B cell (primary cell): ENCODE measurements around the gene CAP2. TPM values are rescaled to one million over a fixed set of nuclear protein-coding genes. Genes with fewer than 3 reads are reported as not detected.
"Not testable (repeated sequence)": the region's sequence is repeated elsewhere in the genome, so short reads cannot be mapped to it uniquely, and the experiment has no call there.

ENCODE experiments used
- ATAC-seq: fragments of 200-7000 bp; cut with Tn5 transposase; one replicate; pipeline ENCODE4 v1.10.0; 2021; ENCODE audit warnings: low read depth, mild to moderate bottlenecking, moderate number of reproducible peaks, moderate library complexity
- CTCF ChIA-PET: fragments of 350-600 bp; sonication (Branson Sonifier 250); formaldehyde crosslinking; loops from one replicate; lab custom pipeline; 2021; ENCODE audit warnings: antibody characterized with exemption, inconsistent platforms; lab: Charles Lee
- POLR2A ChIA-PET: fragments of 350-600 bp; sonication (Branson Sonifier 250); formaldehyde crosslinking; loops from one replicate; lab custom pipeline; 2021; ENCODE audit warnings: antibody characterized with exemption; lab: Charles Lee
- DNase-seq: peaks from one replicate; pipeline ENCODE4 v3.0.0; 2013
- H2AFZ ChIP-seq: 2 replicates; pipeline ENCODE4 v1.6.1; 2012; ENCODE audit warnings: mild to moderate bottlenecking, low read depth, low read length; ENCODE audit not compliant: insufficient read depth, poor library complexity, severe bottlenecking
- H3K27ac ChIP-seq, 2 donors: 1 replicate in 1 of 2; 2 replicates in 1 of 2; pipeline ENCODE4 v1.5.1; 2012 to 2013; ENCODE audit warnings: low read length in 2 of 2, mild to moderate bottlenecking in 2 of 2, moderate library complexity in 1 of 2
- H3K27me3 ChIP-seq, 4 experiments: fragments of 200-600 bp in 1 of 4; sonication (generic) in 1 of 4; replicated peaks in 1 of 4; 1 replicate in 2 of 4; 2 replicates in 2 of 4; pipeline versions ENCODE4 v1.6.1 to v1.7.0; 2013 to 2016; ENCODE audit warnings: low read length in 3 of 4, mild to moderate bottlenecking in 2 of 4, mixed read lengths in 1 of 4, moderate library complexity in 1 of 4; ENCODE audit not compliant: insufficient read depth in 4 of 4, control insufficient read depth in 3 of 4; ENCODE audit errors: control extremely low read depth in 1 of 4
- H3K36me3 ChIP-seq, 2 experiments: replicated peaks in 1 of 2; 1 replicate in 1 of 2; 2 replicates in 1 of 2; pipeline versions ENCODE4 v1.6.1 to v1.7.1; 2013; ENCODE audit warnings: low read length in 1 of 2; ENCODE audit not compliant: insufficient read depth in 2 of 2, control insufficient read depth in 1 of 2; ENCODE audit errors: control extremely low read depth in 1 of 2, extremely low read depth in 1 of 2
- H3K4me1 ChIP-seq, 2 donors: fragments of 200-600 bp in 1 of 2; sonication (generic) in 1 of 2; 1 replicate in 1 of 2; 2 replicates in 1 of 2; pipeline versions ENCODE4 v1.5.1 to v1.6.1; 2013 to 2017; ENCODE audit warnings: low read length in 2 of 2; ENCODE audit not compliant: control insufficient read depth in 2 of 2, insufficient read depth in 2 of 2
- H3K4me2 ChIP-seq: replicated peaks from 2 replicates; pipeline ENCODE3; 2012; ENCODE audit warnings: mild to moderate bottlenecking, low read depth, low read length; ENCODE audit not compliant: poor library complexity, severe bottlenecking
- H3K4me3 ChIP-seq, 5 experiments: fragments of 200-600 bp in 1 of 5; sonication (generic) in 1 of 5; 1 replicate in 3 of 5; 2 replicates in 2 of 5; pipeline versions ENCODE4 v1.5.1 to v1.7.0; 2011 to 2016; ENCODE audit warnings: low read length in 4 of 5, mild to moderate bottlenecking in 4 of 5, low read depth in 2 of 5, control low read depth in 1 of 5, moderate library complexity in 1 of 5; ENCODE audit not compliant: insufficient read depth in 1 of 5; ENCODE audit errors: control extremely low read depth in 1 of 5, extremely low read depth in 1 of 5
- H3K79me2 ChIP-seq: fragments of 200-600 bp; sonication (generic); one replicate; pipeline ENCODE4 v1.6.0; 2016; ENCODE audit warnings: low read length; ENCODE audit not compliant: control insufficient read depth, insufficient read depth
- H3K9ac ChIP-seq: fragments of 200-600 bp; sonication (generic); 2 replicates; pipeline ENCODE4 v1.6.1; 2017; ENCODE audit warnings: mild to moderate bottlenecking, low read length, moderate library complexity
- H3K9me3 ChIP-seq, 3 donors: one replicate each; pipeline versions ENCODE4 v1.6.1 to v1.7.1; 2013; ENCODE audit warnings: low read length in 2 of 3; ENCODE audit not compliant: control insufficient read depth in 2 of 3, insufficient read depth in 1 of 3; ENCODE audit errors: control extremely low read depth in 1 of 3
- H4K20me1 ChIP-seq: 2 replicates; pipeline ENCODE4 v1.6.0; 2012; ENCODE audit warnings: mild to moderate bottlenecking, low read length; ENCODE audit not compliant: insufficient read depth, control insufficient read depth, poor library complexity, severe bottlenecking
- H3K27ac Mint-ChIP-seq: one replicate; pipeline ENCODE4 v1.8.0; 2021; ENCODE audit warnings: mixed read lengths
- H3K27me3 Mint-ChIP-seq: one replicate; pipeline ENCODE4 v1.8.0; 2021; ENCODE audit warnings: mixed read lengths
- H3K4me1 Mint-ChIP-seq: one replicate; pipeline ENCODE4 v1.8.0; 2021; ENCODE audit warnings: mixed read lengths
- H3K4me3 Mint-ChIP-seq: one replicate; pipeline ENCODE4 v1.8.0; 2021; ENCODE audit warnings: mixed read lengths
- H3K9me3 Mint-ChIP-seq: one replicate; pipeline ENCODE4 v1.8.0; 2022; ENCODE audit warnings: mixed read lengths; ENCODE audit not compliant: insufficient read depth
- EZH2 ChIP-seq: IDR thresholded peaks from 2 replicates; pipeline ENCODE4 v1.6.1; 2012; ENCODE audit warnings: borderline replicate concordance, low read depth, mild to moderate bottlenecking, moderate library complexity, low read length; ENCODE audit not compliant: insufficient read depth, poor library complexity, severe bottlenecking
- WGBS: methylation state at CpG from one replicate; pipeline ENCODE4 v1.1.5; 2013; ENCODE audit warnings: missing lambda C conversion rate; ENCODE audit not compliant: insufficient coverage; 5-methylcytosine and 5-hydroxymethylcytosine counted together
- intact Hi-C: fragments of 100-400 bp; cut with micrococcal nuclease; formaldehyde crosslinking; loops from one replicate; pipeline ENCODE4 v1.10.0; 2022
- polyA plus RNA-seq: library from polyadenylated mRNA; depleted of rRNA; stranded (reverse); fragments of >200 nt; gene quantifications from 2 replicates; pipeline ENCODE4 v1.2.3, GENCODE V29; 2012
- total RNA-seq, 2 donors: library from RNA; stranded (reverse); fragments of 120-200 nt in 1 of 2; gene quantifications; 1 replicate in 1 of 2; 2 replicates in 1 of 2; pipeline versions ENCODE4 v1.2.3 to v1.2.4, GENCODE V29; 2013 to 2022
- TF ChIP-seq, protein P1 (sequence below): fragments of 200-600 bp; IDR thresholded peaks from one replicate; pipeline ENCODE4 v1.8.0; 2022; ENCODE audit warnings: antibody characterized with exemption, mild to moderate bottlenecking

The CAP2 gene
- total and polyA plus RNA-seq, 2 donors (not counting 1 experiment from before 2014, with no cell fraction given) = not detected

DNA sequence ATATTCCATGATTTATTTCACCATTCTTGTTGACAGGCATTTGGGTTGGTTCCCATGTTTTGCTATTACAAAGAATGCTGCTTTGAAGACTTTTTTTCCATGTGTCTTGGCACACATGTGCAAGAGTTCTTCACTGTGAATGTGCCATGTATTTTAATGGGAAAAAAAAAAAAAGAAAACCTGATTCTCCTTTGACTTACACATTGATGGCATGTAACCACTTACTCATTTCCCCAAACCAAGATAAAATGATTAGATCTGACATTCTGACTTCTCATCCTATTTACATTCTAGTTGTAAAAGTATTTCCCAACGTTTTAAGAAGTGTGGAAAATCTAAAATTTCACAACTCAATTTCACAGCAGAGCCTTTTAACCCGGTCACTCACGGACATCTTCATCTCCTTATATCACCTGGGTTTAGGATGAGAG is 4.4 kb downstream of the CAP2 start:
- intact Hi-C loops = no loop called here
- H3K4me3 ChIP-seq = no peak overlapping the region
- H3K79me2 ChIP-seq = no peaks in the 10 kb centered on the region
- no peak for DNase-seq
- TF ChIP-seq EZH2 = no peak
- TF ChIP-seq, protein P1, sequence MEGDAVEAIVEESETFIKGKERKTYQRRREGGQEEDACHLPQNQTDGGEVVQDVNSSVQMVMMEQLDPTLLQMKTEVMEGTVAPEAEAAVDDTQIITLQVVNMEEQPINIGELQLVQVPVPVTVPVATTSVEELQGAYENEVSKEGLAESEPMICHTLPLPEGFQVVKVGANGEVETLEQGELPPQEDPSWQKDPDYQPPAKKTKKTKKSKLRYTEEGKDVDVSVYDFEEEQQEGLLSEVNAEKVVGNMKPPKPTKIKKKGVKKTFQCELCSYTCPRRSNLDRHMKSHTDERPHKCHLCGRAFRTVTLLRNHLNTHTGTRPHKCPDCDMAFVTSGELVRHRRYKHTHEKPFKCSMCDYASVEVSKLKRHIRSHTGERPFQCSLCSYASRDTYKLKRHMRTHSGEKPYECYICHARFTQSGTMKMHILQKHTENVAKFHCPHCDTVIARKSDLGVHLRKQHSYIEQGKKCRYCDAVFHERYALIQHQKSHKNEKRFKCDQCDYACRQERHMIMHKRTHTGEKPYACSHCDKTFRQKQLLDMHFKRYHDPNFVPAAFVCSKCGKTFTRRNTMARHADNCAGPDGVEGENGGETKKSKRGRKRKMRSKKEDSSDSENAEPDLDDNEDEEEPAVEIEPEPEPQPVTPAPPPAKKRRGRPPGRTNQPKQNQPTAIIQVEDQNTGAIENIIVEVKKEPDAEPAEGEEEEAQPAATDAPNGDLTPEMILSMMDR = no peak
- ChIA-PET CTCF (no interaction called here), POLR2A (no interaction called here)
- H3K9ac ChIP-seq = no peak overlapping the region
- peaks cover 0 to 23% (median 11%) of the 10 kb centered on the region in 4 experiments for H3K27me3 ChIP-seq
- no peak overlapping the region for H3K4me3 Mint-ChIP-seq
- no peaks in the 10 kb centered on the region for H4K20me1 ChIP-seq
- H3K27ac ChIP-seq = no peak overlapping the region
- H3K4me2 ChIP-seq = no peak overlapping the region
- no peaks in the 10 kb centered on the region for H3K36me3 ChIP-seq
- H3K9me3 Mint-ChIP-seq = peaks cover 2% of the 10 kb centered on the region
- H2AFZ ChIP-seq = no peak overlapping the region
- peaks cover 51% of the 10 kb centered on the region for H3K27me3 Mint-ChIP-seq
- peaks cover 10% of the 10 kb centered on the region for H3K4me1 Mint-ChIP-seq
- no peak for ATAC-seq
- peaks cover 0 to 5% (median 0%) of the 10 kb centered on the region in 3 donors for H3K9me3 ChIP-seq
- WGBS = no CpG with 5 or more reads among the region's 3 CpGs
- peaks cover 0 to 5% of the 10 kb centered on the region in 2 donors for H3K4me1 ChIP-seq
- no peak overlapping the region for H3K27ac Mint-ChIP-seq

DNA sequence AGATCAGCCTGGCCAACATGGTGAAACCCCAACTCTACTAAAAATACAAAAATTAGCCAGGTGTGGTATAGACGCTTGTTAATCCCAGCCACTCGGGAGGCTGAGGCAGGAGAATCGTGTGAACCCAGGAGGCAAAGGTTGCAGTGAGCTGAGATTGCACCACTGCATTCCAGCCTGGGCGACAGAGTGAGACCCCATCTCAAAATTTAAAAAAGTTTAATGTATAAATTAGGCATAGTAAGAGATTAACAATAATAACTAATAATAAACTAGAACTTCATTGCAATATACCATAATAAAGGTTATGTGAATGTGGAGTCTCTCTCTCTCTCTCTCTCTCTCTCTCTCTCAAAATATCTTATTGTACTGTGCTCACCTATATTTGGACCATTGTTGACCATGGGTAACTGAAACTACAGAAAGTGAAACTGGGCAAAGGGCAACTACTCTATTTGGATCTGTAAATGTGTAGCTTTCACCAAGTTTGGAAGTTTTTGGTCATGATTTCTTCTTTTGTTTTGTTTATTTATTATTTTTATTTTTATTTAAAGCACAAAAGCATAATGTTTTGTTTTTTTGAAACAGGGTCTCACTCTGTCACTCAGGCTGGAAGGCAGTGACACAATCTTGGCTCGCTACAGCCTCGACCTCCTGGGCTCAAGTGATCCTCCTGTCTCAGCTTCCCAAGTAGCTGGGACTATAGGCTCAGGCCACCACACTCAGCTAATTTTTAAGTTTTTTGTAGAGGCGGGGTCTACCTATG is 12.0 kb downstream of the CAP2 start:
- POLR2A ChIA-PET, DNase-seq, H3K4me1 Mint-ChIP-seq: not testable (repeated sequence)

More for the DNA sequence above, 12.0 kb downstream of the CAP2 start:
- H3K4me3 ChIP-seq, H3K27ac Mint-ChIP-seq, CTCF ChIA-PET, intact Hi-C loops, H3K4me2 ChIP-seq, H3K27me3 Mint-ChIP-seq, H3K9me3 ChIP-seq, H3K9me3 Mint-ChIP-seq, H2AFZ ChIP-seq, H4K20me1 ChIP-seq, H3K79me2 ChIP-seq, H3K36me3 ChIP-seq, H3K27me3 ChIP-seq, H3K4me3 Mint-ChIP-seq, H3K4me1 ChIP-seq, H3K9ac ChIP-seq, ATAC-seq, H3K27ac ChIP-seq: not testable (repeated sequence)
- 92% methylated on average over 6 of the region's 7 CpGs for WGBS
